Stimulated activated CD8-positive, alpha-beta memory T cell treated with anti-CD3 and anti-CD28 coated beads, Interleukin-15, amount 100 ng/mL, for 24 hours (primary cell): ENCODE data around the gene SIDT1.

Experiments used
- DNase-seq: peaks from one replicate; pipeline ENCODE4 v3.0.0-alpha.2; 2020; ENCODE audit warnings: low read depth

Gene SIDT1

GRCh38 chr3:113546414-113546893 lies 14.1 kb downstream of the SIDT1 start:
- DNase-seq = no peak

- no peak for DNase-seq
Observed at GRCh38 chr3:113548501-113548900, 16.1 kb downstream of the SIDT1 start.

GRCh38 chr3:113551820-113552219 lies 19.5 kb downstream of the SIDT1 start:
- DNase-seq = no peak

GRCh38 chr3:113552851-113553250 lies 20.5 kb downstream of the SIDT1 start:
- no peak for DNase-seq

DNA sequence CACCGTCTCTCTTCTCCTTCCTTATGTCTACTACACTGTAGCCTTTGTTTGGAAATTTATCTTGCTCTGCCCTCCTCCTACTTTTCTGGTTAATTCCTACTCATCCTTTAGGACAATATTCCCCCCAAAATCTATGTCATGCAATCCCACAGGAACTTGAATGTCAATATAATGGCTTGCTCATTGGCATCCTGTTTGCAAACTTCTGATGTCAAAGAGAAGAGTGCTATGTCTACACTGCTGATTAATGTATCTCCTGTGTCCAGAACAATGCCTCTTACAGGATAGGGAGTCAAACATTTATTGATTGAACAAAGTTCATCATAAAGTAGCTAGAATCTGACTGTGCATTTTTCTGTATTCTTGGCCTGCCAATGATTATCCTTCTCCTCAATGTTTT lies 22.8 kb downstream of the SIDT1 start:
- DNase-seq = no peak

DNA sequence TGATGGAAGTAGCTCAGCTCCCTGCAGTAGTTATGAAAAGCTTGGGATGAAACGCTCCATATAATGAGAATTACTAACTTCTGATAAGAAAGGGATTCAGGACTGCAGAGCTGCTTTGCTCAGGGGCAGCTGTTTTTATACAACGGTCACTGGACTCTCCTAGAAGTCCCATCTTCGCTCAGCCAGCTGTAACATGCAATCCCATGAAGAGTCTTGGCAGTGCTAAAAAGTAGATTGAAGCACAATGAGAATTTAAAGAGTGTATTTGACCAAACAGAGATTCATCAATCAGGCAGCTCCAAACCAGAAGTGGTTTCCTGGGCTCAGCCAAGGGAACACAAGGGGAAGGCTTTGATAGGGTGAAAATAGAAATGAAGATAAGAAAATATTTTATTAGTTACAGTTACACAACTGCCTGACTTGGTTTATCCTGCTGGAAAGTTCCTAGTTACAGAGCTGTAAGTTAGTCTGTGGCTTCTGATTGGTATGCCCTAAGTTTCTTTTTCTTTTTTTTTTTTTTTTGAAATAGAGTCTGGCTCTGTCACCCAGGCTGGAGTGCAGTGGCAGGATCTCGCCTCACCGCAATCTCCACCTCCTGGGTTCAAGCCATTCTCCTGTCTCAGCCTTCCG lies 24.1 kb downstream of the SIDT1 start:
- no peak for DNase-seq

- DNase-seq = no peak
Observed at GRCh38 chr3:113556946-113557335, 24.6 kb downstream of the SIDT1 start.

DNA sequence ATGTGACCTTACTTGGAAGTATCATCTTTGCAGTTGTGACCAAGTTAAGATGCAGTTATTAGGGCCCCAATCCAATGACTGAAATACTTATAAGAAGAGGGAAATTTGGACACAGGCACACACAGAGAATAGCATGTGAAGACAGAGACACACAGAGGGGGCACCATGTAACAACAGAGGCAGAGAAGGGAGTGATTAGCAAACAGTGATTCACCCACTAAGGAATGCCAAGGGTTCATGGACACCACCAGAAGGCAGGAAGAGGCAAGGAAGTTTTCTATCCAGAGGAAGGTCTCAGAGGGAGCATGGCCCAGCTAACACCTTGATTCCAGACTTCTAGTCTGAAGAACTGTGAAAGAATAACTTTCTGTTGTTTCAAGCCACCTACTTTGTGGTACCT lies 25.0 kb downstream of the SIDT1 start:
- no peak for DNase-seq

DNA sequence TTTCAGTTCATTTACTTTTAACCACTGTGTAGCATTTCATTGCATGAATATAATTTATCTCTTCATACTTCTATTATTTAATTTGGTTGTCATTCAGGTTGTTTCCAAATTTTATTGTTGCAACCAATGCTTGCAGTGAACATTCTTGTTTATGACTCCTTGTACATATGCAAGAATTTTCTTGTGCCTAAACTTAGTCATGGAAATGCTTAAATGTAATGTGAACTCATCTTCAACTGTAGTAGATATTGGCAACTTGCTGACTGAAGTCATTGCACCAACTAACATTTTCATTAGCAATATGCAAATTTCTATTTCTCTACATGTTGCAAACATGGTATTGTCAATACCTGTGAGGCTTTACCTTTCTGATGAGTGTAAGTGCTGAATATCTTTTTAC lies 26.7 kb downstream of the SIDT1 start:
- no peak for DNase-seq

GRCh38 chr3:113560271-113560670 lies 27.9 kb downstream of the SIDT1 start:
- DNase-seq = no peak

- DNase-seq = no peak
Observed at GRCh38 chr3:113560831-113561623, 28.7 kb downstream of the SIDT1 start.

- no peak for DNase-seq
Observed at GRCh38 chr3:113565555-113565954, 33.2 kb downstream of the SIDT1 start.

GRCh38 chr3:113570158-113570557 lies 37.8 kb downstream of the SIDT1 start:
- DNase-seq = no peak

DNA sequence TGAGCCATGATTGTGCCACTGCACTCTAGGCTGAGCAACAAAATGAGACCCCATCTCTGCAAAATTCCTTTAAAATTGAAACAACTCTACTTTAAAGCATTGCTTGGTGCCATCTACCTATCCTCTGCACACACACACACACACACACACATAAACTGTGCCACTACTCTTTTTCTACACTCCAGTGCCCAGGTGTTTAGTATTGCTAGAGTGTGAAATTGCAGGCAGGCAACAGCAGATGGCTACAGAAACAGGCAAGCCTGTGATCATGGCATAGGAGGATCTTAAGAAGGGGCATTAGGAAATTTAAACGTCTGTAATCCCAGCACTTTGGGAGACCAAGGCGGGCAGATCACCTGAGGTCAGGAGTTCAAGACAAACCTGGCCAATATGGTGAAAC lies 39.0 kb downstream of the SIDT1 start:
- DNase-seq = no peak

- no peak for DNase-seq
Observed at GRCh38 chr3:113573728-113574127, 41.4 kb downstream of the SIDT1 start.

GRCh38 chr3:113574213-113574612 lies 41.9 kb downstream of the SIDT1 start:
- no peak for DNase-seq

DNA sequence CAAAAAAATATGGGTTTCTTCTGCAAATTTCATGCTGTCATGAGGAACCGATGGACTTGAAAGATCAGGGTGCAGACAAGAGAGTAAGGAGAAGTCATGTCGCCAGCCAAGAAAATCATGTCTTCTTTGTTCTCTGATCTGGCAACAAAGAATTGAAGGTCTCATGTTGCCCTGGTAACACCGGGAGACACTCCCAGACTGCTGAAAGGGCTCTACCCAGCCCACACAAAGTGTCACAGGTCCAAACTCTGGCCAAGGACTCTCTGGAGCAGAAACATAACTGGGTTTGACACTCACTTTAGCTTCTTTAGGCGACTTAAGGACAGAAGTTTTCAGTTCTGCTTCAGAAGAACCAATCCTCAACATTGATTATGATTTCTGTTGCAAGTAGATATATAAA lies 42.9 kb downstream of the SIDT1 start:
- DNase-seq = no peak

DNA sequence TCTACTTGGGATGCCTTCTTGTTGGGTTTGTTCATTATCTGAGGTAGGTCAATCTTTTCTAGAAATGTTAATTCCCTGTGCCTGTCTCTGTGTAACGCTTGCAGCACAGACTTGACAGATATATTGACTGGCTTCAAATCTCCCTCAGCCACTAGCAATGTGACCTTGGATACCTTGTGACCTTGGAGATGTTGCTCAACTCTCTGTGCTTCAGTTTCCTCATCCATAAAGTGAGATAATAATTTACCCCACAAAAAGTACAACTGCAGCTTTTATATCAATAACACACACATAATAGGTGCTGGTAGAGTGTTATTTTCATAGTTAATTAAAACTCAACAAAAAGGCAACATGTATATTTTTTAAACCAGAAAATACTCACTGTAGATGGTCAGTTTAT lies 52.9 kb downstream of the SIDT1 start:
- no peak for DNase-seq

DNA sequence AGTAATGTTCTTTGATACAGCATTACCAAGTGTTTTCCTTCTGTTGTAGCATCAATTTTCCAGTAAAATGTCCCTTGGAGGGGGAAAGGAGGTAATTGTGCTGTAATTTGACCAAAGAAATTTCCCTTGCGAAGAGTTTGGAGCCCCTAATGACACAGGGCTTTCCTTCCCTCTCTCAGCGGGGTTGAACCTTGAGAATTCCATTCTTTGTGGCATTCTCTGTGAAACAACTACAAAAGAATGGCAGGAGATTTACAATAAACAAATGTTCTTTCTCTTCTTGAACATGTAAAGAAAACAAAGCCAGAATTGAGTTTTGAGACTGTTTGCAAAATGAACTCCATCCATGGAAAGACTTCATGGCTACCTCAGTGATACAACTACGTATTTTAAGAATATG lies 53.4 kb downstream of the SIDT1 start:
- DNase-seq = no peak

DNA sequence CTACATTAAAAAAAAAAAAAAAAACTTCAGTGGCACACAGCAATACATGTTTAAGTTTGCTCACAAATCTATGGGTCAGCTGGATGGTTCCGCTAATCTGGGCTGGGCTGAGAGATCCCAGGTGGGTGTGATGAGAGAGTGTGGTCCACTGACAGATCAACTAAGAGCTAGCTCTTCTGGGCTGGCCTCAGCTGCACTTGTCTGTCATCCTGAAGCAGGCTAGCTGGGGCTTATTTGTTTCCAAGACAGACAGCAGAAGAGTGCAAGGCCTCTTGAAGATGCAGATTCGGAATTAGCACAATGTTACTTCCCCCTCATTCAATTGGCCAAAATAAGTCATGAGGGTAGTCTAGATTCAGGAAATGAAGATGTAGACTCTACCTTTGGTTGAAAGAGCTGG lies 56.5 kb downstream of the SIDT1 start:
- DNase-seq = no peak

DNA sequence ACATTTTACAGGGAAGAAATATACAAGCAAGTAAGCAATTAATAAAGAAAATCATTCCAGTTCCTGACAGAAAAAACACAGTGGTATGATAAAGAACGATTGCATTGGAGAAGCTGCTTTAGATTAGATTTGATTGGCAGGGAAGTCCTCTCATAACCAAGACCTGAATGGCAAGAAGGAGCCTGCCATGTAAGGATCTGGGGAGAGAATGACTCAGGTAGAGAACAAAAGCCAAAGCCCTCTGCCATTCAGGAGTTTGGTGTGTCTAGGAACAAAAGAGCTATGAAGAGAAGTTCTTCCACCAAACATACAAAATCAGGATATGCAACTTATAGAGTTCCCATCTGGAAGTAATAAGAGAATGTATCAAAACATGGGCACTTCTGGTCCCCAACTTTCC lies 57.6 kb downstream of the SIDT1 start:
- DNase-seq = no peak

DNA sequence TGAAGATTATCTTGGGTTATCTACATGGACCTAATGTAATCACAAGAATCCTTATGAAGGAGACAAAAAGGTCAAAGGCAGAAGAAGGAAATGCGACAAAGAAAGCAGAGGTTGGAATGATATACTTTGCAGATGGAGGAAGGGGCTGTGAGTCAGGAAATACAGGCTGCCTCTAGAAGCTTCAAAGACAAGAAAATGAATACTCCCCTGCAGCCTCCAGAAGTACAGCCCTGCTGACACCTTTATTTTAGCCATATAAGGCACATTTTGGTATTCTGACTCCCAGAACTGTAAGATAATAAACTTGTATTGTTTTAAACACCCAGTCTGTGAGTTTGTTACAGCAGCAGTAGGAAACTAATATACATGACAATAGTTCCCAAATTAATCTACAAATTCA lies 58.6 kb downstream of the SIDT1 start:
- DNase-seq = no peak

- DNase-seq = no peak
Observed at GRCh38 chr3:113594066-113594465, 61.7 kb downstream of the SIDT1 start.
